K562 (cell line): ENCODE measurements around the gene CDX1. TPM values are rescaled to one million over a fixed set of nuclear protein-coding genes. Genes with fewer than 3 reads are reported as not detected.

Experiments
- ATAC-seq: fragments of 200-7000 bp; cut with Tn5 transposase; 3 replicates; pipeline ENCODE4 v1.9.1; 2020; ENCODE audit warnings: moderate library complexity
- BruUV-seq: library from RNA; stranded (reverse); fragments of 400-500 nt; replicated peaks from 2 replicates; lab custom pipeline; 2021; lab: Mats Ljungman, UMichigan
- CTCF ChIA-PET: fragments of 300-600 bp; formaldehyde crosslinking; extraction: SDS; loops from one replicate; lab custom pipeline; 2021; ENCODE audit warnings: low intra/inter-chr PET ratio; lab: Yijun Ruan, JAX
- POLR2A ChIA-PET: fragments of 300-600, 350-650 bp; sonication (Branson Sonifier 250); formaldehyde crosslinking; extraction: SDS; loops from one replicate; lab custom pipeline; 2021; ENCODE audit warnings: antibody characterized with exemption, inconsistent platforms; lab: Yijun Ruan, JAX
- DNase-seq, 4 experiments: peaks; one replicate each; pipeline versions ENCODE4 v3.0.0 to v3.0.0-alpha.2; 2011 to 2018; ENCODE audit warnings: low spot score in 3 of 4, mixed read lengths in 3 of 4; ENCODE audit errors: extremely low read depth in 1 of 4
- FAIRE-seq: peaks from 2 replicates; lab custom pipeline; 2011; peaks lifted over from hg19 to GRCh38; lab: Jason Lieb, UNC
- H2AFZ ChIP-seq: 2 replicates; pipeline ENCODE4 v1.6.0; 2011; ENCODE audit warnings: low read depth, low read length, control low read depth, inconsistent platforms
- H3K27ac ChIP-seq: fragments of 200-600 bp; 3 replicates; pipeline ENCODE4 v1.8.0; 2011; ENCODE audit warnings: low read depth, mild to moderate bottlenecking, control low read depth, inconsistent platforms, low read length, moderate library complexity, mixed read lengths; ENCODE audit errors: extremely low read depth
- H3K27me3 ChIP-seq, 2 experiments: fragments of 300-600 bp in 1 of 2; 2 replicates in 1 of 2; 3 replicates in 1 of 2; pipeline versions ENCODE4 v1.6.0 to v1.8.0; 2011; ENCODE audit warnings: inconsistent platforms in 2 of 2, low read length in 2 of 2, mild to moderate bottlenecking in 1 of 2, mixed read lengths in 1 of 2, moderate library complexity in 1 of 2; ENCODE audit not compliant: control insufficient read depth in 2 of 2, insufficient read depth in 2 of 2
- H3K36me3 ChIP-seq: fragments of 300-600 bp; 3 replicates; pipeline ENCODE4 v1.8.0; 2011; ENCODE audit warnings: mild to moderate bottlenecking, low read length, inconsistent platforms; ENCODE audit not compliant: control insufficient read depth, insufficient read depth
- H3K4me1 ChIP-seq, 2 experiments: fragments of 200-600 bp in 1 of 2; replicated peaks in 1 of 2; 2 replicates in 1 of 2; 3 replicates in 1 of 2; pipeline versions ENCODE4 v1.5.1 to v1.8.0; 2011; ENCODE audit warnings: inconsistent platforms in 2 of 2, low read length in 2 of 2, mild to moderate bottlenecking in 1 of 2, mixed read lengths in 1 of 2, moderate library complexity in 1 of 2; ENCODE audit not compliant: control insufficient read depth in 2 of 2, insufficient read depth in 2 of 2
- H3K4me2 ChIP-seq: 2 replicates; pipeline ENCODE4 v1.6.1; 2011; ENCODE audit warnings: low read length, control low read depth, inconsistent platforms, mixed read lengths; ENCODE audit not compliant: insufficient read depth
- H3K4me3 ChIP-seq: fragments of 200-600 bp; sonication (generic), shearing (Covaris generic); 2 replicates; pipeline ENCODE4 v1.5.1; 2016; ENCODE audit warnings: control low read depth, inconsistent platforms
- H3K79me2 ChIP-seq: fragments of 200-600 bp; 3 replicates; pipeline ENCODE4 v1.8.0; 2011; ENCODE audit warnings: low read length, inconsistent platforms; ENCODE audit not compliant: control insufficient read depth, insufficient read depth
- H3K9ac ChIP-seq, 2 experiments: 2 replicates each; pipeline versions ENCODE4 v1.6.0 to v1.6.1; 2011; ENCODE audit warnings: low read depth in 2 of 2, low read length in 2 of 2, control low read depth in 1 of 2, inconsistent platforms in 1 of 2, mild to moderate bottlenecking in 1 of 2, mixed read lengths in 1 of 2; ENCODE audit not compliant: insufficient read depth in 1 of 2
- H3K9me1 ChIP-seq: one replicate; pipeline ENCODE4 v1.6.0; 2011; ENCODE audit warnings: inconsistent platforms, mild to moderate bottlenecking, low read length, moderate library complexity; ENCODE audit not compliant: control insufficient read depth, insufficient read depth
- H3K9me3 ChIP-seq: replicated peaks from 2 replicates; pipeline ENCODE4 v1.5.1; 2011; ENCODE audit warnings: low read depth, low read length, inconsistent platforms; ENCODE audit not compliant: control insufficient read depth, insufficient read depth
- H4K20me1 ChIP-seq: replicated peaks from 2 replicates; pipeline ENCODE4 v1.6.1; 2011; ENCODE audit warnings: low read length, inconsistent platforms, mixed read lengths; ENCODE audit not compliant: control insufficient read depth, insufficient read depth
- BRCA1 ChIP-seq, 2 experiments: fragments of 450-650 bp in 1 of 2; sonication (generic) in 1 of 2; formaldehyde crosslinking in 1 of 2; IDR thresholded peaks; 2 replicates each; pipeline versions ENCODE4 v1.5.0 to v1.6.1; 2017 to 2020; ENCODE audit warnings: mild to moderate bottlenecking in 1 of 2, missing genetic modification reagents in 1 of 2
- CREB1 ChIP-seq, 2 experiments: sonication (generic) in 1 of 2; formaldehyde crosslinking in 1 of 2; IDR thresholded peaks; 2 replicates each; pipeline versions ENCODE4 v1.6.1 to v1.8.0; 2012 to 2022; ENCODE audit warnings: inconsistent platforms in 1 of 2, mild to moderate bottlenecking in 1 of 2, missing genetic modification reagents in 1 of 2, moderate library complexity in 1 of 2
- GABPB1 ChIP-seq: sonication (generic); formaldehyde crosslinking; IDR thresholded peaks from 2 replicates; pipeline ENCODE4 v1.8.0; 2022; ENCODE audit warnings: mild to moderate bottlenecking, missing genetic modification reagents
- HIVEP1 ChIP-seq: fragments of 250-450 bp; sonication (Bioruptor Pico); IDR thresholded peaks from 2 replicates; pipeline ENCODE4 v1.4.0; 2020; ENCODE audit warnings: mild to moderate bottlenecking
- PATZ1 ChIP-seq: fragments of 250-450 bp; sonication (Bioruptor Pico); IDR thresholded peaks from 2 replicates; pipeline ENCODE4 v1.5.0; 2020; ENCODE audit warnings: mild to moderate bottlenecking, borderline replicate concordance
- USF1 ChIP-seq: sonication (generic); formaldehyde crosslinking; IDR thresholded peaks from 2 replicates; pipeline ENCODE4 v1.9.0; 2022; ENCODE audit warnings: mild to moderate bottlenecking, missing genetic modification reagents
- WGBS: fragments of 100-300 bp; shearing (Covaris generic); methylation state at CpG from one replicate; pipeline ENCODE4 v1.1.6; 2016; ENCODE audit warnings: low coverage, mixed read lengths; ENCODE audit not compliant: insufficient coverage; ENCODE audit errors: missing lambda C conversion rate; 5-methylcytosine and 5-hydroxymethylcytosine counted together
- in situ Hi-C: fragments of 300-500 bp; cut with MboI; formaldehyde crosslinking; loops from 4 replicates; pipeline ENCODE4 v1.15.0; 2018; ENCODE audit warnings: inconsistent platforms, mixed read lengths
- intact Hi-C: fragments of 100-400 bp; cut with micrococcal nuclease; formaldehyde crosslinking; loops from 2 replicates; pipeline ENCODE4 v1.14.2; 2022
- polyA plus RNA-seq, 8 experiments: library from polyadenylated mRNA; depleted of rRNA in 4 of 8; stranded (reverse) in 5 of 8; unstranded in 3 of 8; fragments of >200 nt; fragmentation: Nextera tagmentation in 2 of 8; fragmentation: Illumina TruSeq in 1 of 8; extraction: Ambion mirVana in 2 of 8; extraction: Trizol in 1 of 8; gene quantifications; 2 replicates each; pipeline versions ENCODE4 v1.2.1 to v1.2.3, GENCODE V29; 2011 to 2014; ENCODE audit warnings: inconsistent platforms in 1 of 8, missing spikeins in 1 of 8
- total RNA-seq, 7 experiments: library from RNA; depleted of rRNA in 6 of 7; stranded (reverse); fragments of >200 nt in 6 of 7; fragmentation: Illumina TruSeq in 2 of 7; extraction: Trizol in 2 of 7; gene quantifications; 2 replicates each; pipeline versions ENCODE4 v1.2.1 to v1.2.3, GENCODE V29; 2011 to 2021; ENCODE audit warnings: low replicate concordance in 1 of 7
- TF ChIP-seq, protein P1 (sequence below): fragments of 450-650 bp; conservative IDR thresholded peaks from 2 replicates; pipeline ENCODE4 v1.6.1; 2016; ENCODE audit warnings: missing genetic modification characterization, low read depth, mild to moderate bottlenecking, control low read depth, missing compliant biosample characterization
- TF ChIP-seq, protein P2 (sequence below), 2 experiments: fragments of 450-650 bp in 1 of 2; sonication (generic) in 1 of 2; formaldehyde crosslinking in 1 of 2; IDR thresholded peaks in 1 of 2; conservative IDR thresholded peaks in 1 of 2; 2 replicates each; pipeline versions ENCODE4 v1.6.1 to v1.8.1; 2016 to 2023; ENCODE audit warnings: mild to moderate bottlenecking in 2 of 2, moderate library complexity in 2 of 2, inconsistent platforms in 1 of 2, missing genetic modification reagents in 1 of 2
- TF ChIP-seq, protein P3 (sequence below): fragments of 450-650 bp; formaldehyde crosslinking; IDR thresholded peaks from 2 replicates; pipeline ENCODE4 v1.4.0; 2020; ENCODE audit warnings: mild to moderate bottlenecking, mixed read lengths

CDX1 gene
- total and polyA plus RNA-seq, 9 of the 15 experiments (the other 6 are each of a cell fraction or from before 2014, with no cell fraction given) = 0.06 to 0.16 TPM; not detected in 7

DNA sequence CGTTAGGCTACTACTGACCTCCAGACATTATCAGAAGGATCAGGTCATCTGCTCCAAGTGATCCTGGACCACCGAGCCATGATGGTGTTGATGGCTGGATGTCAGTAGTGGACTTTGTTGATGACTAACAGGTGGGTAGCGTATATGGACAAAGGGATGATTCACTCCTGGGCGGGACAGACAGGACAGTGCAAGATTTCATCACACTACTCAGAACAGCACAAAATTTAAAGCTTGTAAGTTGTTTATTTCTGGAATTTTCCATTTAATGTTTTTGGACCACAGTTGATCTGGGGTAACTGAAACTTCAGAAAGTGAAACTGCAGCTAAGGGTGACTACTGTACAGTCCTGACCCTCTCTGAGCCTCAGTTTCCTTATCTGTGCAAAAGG is 23.6 kb upstream of the CDX1 start (continued):
- no peak for TF ChIP-seq CREB1 (IDR thresholded peaks at IDR 0.05)
- peak; percentile 12; the same call in 1 of the 2 replicates for TF ChIP-seq CREB1 (CRISPR knock-in tag; IDR thresholded peaks at IDR 0.05)
- TF ChIP-seq GABPB1 (CRISPR knock-in tag) = peak; percentile 6; the same call in 1 of the 2 replicates
- TF ChIP-seq, protein P1, sequence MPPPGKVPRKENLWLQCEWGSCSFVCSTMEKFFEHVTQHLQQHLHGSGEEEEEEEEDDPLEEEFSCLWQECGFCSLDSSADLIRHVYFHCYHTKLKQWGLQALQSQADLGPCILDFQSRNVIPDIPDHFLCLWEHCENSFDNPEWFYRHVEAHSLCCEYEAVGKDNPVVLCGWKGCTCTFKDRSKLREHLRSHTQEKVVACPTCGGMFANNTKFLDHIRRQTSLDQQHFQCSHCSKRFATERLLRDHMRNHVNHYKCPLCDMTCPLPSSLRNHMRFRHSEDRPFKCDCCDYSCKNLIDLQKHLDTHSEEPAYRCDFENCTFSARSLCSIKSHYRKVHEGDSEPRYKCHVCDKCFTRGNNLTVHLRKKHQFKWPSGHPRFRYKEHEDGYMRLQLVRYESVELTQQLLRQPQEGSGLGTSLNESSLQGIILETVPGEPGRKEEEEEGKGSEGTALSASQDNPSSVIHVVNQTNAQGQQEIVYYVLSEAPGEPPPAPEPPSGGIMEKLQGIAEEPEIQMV (tag) = no peak

DNA sequence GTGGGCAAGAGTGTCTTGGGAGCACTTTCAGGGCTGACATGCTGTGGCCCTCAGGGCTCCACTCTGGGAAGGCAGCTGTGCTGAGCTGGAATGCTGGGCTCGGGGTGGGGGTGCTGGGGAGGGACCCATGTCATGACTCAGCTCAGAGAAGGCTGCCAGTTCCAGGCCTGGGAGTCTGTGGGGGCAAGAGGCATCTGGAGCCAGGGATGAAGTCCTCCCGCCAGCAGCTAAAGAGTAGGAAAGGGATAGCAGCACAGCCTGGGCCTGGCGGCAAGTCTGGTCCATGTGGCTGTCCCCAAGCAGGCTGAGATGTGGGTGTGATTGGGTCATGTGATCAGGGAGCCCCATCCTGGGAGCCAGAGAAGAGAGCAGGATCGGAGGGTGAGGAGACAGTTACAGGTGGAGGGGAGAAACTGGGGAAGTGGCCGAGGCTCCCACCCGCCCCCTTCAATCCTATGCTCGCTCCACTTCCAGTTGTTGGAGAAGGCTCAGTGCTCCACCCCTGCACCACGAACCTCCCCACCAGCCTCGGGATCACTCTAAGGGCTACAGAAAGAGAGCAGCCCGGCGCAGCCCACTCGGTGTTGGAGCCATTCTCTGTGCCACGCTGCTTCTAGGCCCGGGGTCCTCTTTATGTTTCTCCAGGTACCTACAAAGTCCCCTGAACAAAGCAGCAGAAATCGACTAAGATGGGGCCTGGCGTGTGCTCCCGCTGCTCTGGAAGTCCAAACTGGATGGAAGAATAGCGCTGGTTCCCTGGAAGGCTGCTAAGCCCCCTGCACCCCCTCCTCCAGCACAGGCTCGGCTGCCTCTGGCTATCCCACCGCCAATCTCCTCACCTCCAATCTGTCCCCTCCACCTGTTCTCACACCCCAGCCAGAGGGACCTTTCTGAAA is 23.0 kb upstream of the CDX1 start:
- Histone ChIP-seq H3K36me3 (no peaks in the 10 kb centered on the region), H3K79me2 (no peaks in the 10 kb centered on the region), H3K27ac (peak overlapping the region; percentile 54; the same call in 2 of the 3 replicates), H3K9ac (peak overlapping the region in 1 of 2 experiments; percentile 77; a peak in 2 of 4 replicates), H3K4me1 (peaks cover 30 to 40% of the 10 kb centered on the region in 2 experiments), H3K9me3 (no peaks in the 10 kb centered on the region), H2AFZ (peak overlapping the region; percentile 78), H4K20me1 (no peaks in the 10 kb centered on the region), H3K4me3 (no peak overlapping the region), H3K27me3 (0 out of 5 replicates have a peak, but pooled peaks cover 0 to 6% of the 10 kb centered on the region in 2 experiments), H3K4me2 (peak overlapping the region; percentile 71), H3K9me1 (no peaks in the 10 kb centered on the region)
- DNase-seq (peak; percentile 37 to 62 (median 52)), ATAC-seq (peak; percentile 56), FAIRE-seq (no peak)
- ChIA-PET CTCF (no interaction called here), POLR2A (interaction anchor here (0.6 to 1.0 kb wide), 2 partner anchors 10 to 254 kb away, joined by 3 to 4 read pairs; no protein-coding TSS in a partner anchor)
- intact Hi-C loops (no loop called here), in situ Hi-C loops (no loop called here)
- BruUV-seq = no TSS peak
- WGBS = 69% methylated on average over 18 of the region's 20 CpGs
- TF ChIP-seq, protein P2, sequence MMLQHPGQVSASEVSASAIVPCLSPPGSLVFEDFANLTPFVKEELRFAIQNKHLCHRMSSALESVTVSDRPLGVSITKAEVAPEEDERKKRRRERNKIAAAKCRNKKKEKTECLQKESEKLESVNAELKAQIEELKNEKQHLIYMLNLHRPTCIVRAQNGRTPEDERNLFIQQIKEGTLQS (IDR thresholded peaks at IDR 0.05) = 0 out of 2 replicates have a peak, but pooled peaks have one; percentile 2
- TF ChIP-seq, protein P2 (CRISPR knock-in tag; conservative IDR thresholded peaks at IDR 0.05) = no peak
- no peak for TF ChIP-seq PATZ1 (CRISPR knock-in tag)
- TF ChIP-seq HIVEP1 = no peak
- TF ChIP-seq, protein P3, sequence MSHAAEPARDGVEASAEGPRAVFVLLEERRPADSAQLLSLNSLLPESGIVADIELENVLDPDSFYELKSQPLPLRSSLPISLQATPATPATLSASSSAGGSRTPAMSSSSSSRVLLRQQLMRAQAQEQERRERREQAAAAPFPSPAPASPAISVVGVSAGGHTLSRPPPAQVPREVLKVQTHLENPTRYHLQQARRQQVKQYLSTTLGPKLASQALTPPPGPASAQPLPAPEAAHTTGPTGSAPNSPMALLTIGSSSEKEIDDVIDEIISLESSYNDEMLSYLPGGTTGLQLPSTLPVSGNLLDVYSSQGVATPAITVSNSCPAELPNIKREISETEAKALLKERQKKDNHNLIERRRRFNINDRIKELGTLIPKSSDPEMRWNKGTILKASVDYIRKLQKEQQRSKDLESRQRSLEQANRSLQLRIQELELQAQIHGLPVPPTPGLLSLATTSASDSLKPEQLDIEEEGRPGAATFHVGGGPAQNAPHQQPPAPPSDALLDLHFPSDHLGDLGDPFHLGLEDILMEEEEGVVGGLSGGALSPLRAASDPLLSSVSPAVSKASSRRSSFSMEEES (CRISPR knock-in tag) = peak; percentile 87
- TF ChIP-seq USF1 (CRISPR knock-in tag) = peak; percentile 74
- TF ChIP-seq BRCA1 (IDR thresholded peaks at IDR 0.05) = no peak
- no peak for TF ChIP-seq BRCA1 (CRISPR knock-in tag; IDR thresholded peaks at IDR 0.05)
